ENCODE measurements around the gene AIRE.
A peak's percentile ranks its signal among the peaks of the same experiment; 100 is the strongest.

AIRE gene

DNA sequence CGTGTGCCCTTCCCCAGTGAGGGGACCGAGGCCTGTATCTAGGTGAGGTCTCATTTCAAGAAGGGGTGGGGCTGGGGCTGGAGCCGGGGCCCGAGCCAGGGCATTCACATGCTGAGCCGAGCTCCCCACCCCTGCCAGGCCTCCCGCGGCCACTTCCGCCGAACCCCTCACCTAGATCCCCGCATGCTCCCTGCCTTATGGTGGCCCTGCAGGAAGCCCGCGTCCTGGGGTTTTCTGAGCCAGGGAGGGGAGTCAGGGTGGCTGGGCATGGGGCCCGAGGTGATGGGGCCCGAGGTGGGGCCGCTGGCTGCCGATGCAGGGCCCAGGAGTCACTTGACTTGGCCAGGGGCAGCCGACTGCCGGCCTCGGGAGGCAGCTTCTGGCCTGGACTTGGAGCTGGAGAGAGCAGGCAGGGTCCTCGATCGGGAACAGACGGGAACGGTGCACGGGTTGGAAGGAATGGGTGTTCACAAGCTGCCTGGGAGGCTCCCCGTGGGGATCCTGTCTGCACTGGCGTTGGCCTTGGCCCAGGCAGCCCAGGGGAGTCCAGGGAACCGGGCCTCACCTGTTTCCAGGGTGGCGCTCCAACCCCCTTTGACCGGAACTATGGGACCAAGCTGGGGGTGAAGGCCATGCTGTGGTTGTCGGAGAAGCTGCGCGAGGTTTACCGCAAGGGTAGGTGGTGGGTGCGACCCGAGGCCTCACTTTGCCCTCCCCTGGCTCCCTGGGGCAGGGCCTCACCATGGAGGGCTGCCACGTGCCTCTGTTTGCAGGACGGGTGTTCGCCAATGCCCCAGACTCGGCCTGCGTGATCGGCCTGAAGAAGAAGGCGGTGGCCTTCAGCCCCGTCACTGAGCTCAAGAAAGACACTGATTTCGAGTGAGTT lies 40.0 kb downstream of the AIRE start:
- no peak for DNase-seq

DNA sequence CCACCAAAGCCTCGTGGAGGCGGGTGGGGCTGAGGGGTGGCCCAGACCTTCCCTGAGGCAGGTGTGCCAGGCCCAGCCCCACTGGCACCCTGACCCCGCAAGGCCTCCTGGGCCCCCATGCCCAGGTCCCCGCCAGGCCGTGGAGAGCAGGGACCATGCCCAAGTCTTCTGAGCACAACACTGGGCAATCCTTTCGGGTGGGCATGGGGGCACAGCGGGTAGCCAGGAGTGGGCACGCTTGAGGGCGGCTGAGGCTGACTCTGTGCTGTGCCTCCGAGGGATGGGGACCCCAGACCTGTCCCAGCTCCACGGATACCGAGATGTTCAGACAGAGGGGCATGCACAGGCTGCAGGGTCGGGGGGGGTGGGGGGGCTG lies 40.6 kb downstream of the AIRE start:
- no peak for DNase-seq

DNA sequence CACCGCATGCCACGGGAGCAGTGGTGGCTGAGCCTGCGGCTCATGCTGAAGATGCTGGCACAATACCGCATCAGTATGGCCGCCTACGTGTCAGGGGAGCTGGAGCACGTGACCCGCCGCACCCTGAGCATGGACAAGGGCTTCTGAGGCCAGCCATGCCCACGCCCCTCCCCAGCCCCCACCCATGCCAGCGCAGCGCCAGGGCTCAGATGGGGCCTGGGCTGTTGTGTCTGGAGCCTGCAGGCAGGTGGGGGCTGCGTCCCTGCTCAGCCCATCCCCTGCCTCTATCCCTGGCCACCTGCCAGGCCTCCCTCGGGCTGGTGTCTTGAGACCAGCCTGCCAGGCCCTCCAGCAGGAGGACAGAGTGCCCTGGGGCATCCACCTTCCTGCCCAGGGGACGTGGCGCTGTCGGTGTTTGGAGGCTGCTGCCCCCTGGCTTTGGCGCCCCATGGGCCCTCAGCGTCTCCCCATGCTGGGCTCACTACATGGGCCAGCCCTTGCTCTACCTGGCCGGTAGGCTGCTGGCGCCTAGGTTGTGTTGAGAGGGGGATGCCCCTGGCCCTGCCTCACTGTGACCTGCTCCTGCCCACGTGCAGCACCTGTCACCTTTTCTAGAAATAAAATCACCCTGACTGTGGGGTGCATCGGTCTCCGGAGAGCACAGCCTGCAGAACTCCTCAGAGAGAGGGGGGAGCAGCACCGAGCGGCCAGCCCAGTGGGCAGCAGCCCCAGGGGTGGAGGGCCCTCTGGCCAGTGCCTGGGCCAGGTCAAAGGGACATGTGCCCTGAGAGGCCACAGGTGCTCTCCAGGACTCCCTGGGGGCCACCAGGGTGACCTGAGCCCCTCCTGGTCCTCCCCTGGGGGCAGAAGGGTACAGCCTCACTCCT lies 41.3 kb downstream of the AIRE start:
- no peak for DNase-seq

DNA sequence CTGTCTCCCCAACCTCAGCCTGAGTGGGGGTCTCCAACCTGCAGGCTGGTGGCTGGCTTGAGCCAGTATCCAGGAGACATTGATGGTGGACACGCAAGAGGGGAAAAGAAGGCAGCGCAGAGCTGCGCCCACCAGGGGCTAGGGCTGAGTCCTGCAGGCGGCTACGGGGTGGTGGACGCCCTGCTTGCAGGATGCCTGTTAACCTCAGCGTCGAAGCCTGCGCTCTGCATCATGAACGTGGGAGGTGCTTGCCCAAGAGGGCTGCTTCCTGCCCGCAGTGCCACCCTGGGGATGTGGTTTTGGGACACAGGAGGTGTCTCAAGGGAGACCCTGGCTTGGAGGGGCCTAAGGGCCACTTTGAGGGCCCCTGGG lies 41.9 kb downstream of the AIRE start:
- no peak for DNase-seq

DNA sequence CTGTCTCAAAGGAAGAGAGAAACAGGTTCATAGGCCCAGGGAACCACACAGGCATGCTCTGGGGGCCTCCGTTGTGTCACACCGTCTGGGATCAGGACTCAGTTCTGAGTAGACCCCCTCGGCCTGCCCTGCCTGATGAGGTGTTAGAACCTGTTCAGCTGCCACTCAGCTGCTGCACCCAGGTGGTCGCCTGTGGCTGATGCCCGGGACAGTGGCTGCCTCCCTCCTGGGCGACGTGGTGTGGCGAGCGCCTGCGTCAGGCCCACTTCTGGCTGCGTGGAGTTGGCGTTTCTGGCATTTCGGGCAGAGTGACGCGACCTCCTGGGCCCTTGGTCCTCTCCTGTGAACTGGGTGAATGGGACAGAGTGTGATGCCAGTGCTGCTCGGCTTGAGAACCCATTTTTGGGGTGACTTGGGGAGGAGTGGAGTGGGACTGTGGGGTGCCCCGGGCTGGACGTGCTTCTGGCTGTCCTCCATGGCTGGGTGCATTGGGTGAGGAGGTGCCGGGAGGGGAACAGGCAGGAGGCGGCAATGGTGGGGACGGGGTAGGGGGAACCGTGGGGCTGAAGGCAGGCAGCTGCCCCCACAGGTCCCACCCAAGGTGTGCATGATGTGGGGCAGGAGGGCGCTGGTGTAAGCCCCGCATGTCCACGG lies 42.7 kb downstream of the AIRE start:
- DNase-seq: no peak

DNA sequence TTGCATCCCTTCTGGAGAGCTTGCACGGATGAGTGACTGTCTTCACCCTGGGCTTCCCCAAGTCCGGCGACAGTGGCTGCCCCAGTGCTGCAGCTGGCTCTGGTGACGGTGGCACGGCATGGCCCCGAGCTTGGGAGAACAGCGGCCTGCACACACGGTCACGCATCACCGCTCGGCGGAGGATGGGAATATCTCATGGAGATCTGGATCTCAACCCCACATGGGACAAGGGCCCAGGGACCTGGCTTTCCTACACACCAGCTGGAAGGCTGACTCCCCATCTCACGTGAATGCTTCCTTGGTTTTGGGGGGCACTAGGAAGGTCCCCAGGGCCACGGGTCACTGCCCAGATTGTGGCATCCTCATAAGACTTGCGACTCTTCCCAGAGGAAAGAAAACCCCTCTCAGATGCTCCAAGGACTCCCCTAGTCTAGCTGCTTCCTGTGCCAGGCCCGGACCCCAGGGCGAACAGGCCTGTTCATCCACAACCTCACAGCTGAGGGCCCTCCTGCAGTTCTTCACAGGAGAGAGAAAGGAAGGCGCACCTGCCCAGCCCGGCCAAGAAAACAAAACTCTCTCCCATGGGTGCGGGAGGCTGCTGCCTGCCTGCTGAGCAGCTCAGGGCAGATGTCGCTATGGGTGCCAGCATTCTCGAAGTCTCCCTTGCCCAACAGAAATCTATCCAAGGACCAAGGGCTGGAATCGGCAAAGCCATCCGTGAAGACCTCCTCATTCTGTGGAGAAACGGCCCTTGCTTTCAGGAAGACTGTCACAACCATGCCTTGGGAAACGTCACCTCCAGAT lies 43.6 kb downstream of the AIRE start:
- peak; percentile 26 for DNase-seq

DNA sequence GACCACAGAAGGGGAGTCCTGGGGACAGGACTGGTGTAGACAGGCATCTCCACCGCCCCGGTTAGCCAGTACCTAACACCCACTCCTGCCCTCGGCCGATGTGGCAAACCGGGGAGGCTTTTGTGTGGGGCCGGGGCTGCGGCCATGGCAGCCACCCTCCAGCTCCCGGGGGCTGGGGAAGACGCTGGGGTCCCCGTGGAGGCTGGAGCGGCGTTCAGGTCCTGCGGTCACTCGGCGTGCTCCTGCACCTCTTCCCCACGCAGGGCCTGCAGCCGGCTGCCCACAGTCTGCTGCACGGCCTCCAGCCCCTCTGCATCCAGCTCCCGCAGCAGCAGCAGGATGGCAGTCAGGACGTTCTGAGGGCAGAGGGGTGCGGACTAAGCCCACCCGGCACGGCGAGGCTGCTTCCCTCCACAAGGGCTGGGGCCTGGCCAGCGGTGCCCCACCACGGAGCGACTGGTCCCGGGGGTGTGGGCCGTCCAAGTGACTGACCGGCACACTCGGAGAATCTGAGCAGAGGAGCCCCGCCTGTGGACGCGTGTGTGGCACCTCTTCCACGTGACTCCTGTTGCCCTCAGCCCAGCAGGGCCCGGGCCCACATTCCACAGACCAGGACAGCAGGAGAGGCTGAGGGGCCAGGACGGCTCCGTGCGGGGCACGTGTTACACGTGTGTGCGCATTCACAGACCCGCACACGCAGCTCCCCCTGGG lies 44.5 kb downstream of the AIRE start:
- DNase-seq: no peak

DNA sequence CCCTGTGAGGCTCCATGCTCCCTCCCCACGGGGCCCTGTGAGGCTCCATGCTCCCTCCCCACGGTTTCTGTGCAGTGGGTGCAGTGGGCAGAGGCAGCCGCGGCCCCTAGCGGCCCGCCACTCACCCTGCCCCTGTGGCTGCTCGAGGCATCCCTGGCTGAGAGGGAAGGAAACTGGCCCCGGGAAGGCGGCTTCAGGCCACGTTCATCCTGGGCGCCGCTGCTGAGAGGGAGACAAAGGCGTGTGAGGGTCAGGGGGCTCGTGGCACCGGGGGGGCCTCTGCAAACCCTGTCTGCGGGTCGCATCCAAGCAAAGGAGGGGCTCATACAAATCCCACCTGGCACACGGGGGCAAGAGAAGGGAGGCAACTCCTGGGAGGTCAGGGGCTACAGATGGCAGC lies 45.0 kb downstream of the AIRE start:
- no peak for DNase-seq

DNA sequence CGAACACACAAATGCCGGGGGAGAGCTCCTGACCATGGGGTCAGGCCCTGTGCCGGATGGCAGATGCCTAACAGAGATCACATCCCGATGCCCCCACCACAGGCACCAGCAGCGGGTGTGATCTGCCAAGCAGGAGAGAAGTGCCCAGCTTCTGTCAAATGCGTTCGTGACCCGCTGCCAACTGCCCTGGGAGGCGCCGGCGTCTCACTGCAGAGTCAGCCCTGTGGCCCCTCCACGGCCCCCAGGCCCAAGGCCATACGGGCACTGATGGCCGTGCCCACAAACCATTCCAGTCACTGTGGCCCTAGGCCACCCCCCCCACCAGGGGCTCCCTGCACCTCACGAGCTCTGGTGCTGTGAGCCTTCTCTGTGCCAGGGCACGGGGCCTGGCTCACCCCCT lies 45.5 kb downstream of the AIRE start:
- DNase-seq: no peak

DNA sequence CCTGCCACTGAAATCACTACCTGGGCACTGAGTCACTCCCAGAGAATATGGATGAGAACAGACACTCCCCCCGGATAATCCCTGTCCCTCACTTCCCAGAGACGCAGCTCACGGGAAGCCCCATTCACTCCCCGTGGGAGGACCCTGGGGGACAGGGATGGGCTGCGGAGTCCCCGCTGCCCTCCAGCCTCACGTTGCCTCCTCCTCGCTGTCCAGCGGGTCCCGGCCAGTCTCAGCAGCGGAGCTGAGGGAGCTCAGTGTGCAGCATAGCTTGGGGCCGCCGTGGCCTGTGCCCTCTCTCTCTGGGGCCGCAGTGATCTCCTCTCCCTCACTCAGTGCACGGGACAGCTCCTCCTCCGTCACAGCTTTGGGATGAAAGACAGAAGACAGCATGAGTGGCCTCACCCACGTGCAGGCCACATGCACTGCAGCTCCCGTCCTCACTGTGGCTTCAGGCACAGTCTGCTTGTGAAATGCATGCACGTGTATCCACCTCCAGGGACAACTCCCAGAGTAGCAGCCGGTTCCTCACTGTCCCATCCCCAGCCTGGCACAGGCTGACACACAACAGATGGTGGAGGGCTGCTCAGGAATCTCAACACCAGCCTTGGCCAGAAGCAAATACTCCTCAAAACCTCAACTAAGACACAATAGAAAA lies 46.1 kb downstream of the AIRE start:
- peak; percentile 90 for DNase-seq

DNA sequence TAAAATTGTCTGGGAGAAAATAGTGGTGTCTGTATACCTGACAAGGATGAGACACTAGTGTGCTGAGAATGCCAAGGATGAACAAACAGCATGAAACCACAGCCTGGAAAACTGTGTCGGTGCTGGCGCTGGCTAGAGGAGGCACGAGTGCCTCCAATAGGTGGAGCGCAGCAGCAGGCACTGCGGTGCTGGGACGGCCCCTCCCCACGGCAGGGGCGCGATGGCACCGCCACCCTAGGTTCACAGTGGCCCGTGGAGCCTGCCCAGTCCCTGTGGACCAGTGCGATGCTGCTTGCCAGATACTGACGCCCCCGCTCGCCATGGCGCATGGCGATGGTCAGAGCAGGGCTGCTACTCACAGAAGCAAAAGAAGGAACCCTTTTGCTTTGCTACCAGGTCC lies 46.7 kb downstream of the AIRE start:
- DNase-seq: no peak

DNA sequence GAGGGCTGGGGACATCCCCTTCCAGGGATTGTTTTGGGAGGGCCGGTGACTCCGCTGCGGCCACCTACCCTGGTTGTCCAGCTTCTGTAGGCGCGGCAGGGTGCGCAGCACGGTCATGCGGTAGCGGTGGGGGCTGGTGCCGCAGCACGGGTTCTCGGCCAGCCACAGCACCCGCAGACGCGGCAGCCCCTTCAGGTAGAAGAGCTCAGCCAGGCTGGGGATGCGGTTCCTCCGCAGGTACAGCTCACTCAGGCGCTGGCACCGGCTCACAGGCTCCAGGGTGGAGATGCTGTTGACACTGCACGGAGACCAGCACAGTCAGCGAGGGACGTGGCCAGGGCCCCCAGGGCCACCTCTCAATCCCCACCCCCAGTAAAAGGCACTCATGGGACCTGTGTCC lies 47.3 kb downstream of the AIRE start:
- no peak for DNase-seq

DNA sequence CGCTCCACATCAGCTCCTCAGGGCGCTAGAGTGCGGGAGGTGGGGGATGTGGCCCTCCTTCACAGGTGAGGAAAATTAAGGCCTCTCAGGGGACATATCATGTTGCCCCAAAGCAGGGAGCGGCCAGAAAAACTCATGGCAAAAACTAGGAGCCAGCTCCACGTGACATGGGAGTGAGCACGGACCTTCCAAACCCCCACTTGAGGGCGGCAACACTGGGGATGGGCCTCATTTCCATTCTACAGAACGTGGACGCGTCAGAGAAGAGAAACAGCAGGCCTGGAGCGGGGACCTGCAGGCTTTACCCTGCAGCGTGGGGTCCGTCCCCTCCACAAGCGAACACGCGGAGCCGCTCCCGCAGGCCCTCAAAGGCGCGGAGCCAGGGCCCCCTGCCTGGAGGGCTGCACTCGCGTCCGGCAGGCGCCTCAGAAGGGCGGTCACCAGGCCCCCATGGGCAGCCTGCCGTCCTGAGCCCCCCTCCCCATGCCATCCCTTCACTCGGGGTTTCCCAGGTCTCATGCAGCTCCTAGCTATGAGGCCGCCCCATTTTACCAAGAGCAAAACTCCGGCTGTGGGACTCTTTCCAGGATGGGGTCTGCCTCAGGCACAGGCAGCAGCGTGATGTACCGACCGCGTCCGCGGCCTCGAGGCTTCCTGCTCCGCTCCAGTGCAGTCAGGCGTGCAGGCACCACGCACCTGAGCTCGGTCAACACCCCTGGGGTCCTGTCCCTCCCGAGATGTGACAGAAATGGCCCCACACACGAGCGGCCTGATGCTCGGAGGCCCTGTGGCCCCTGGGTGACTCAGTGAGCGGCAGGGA lies 48.0 kb downstream of the AIRE start:
- DNase-seq: no peak

DNA sequence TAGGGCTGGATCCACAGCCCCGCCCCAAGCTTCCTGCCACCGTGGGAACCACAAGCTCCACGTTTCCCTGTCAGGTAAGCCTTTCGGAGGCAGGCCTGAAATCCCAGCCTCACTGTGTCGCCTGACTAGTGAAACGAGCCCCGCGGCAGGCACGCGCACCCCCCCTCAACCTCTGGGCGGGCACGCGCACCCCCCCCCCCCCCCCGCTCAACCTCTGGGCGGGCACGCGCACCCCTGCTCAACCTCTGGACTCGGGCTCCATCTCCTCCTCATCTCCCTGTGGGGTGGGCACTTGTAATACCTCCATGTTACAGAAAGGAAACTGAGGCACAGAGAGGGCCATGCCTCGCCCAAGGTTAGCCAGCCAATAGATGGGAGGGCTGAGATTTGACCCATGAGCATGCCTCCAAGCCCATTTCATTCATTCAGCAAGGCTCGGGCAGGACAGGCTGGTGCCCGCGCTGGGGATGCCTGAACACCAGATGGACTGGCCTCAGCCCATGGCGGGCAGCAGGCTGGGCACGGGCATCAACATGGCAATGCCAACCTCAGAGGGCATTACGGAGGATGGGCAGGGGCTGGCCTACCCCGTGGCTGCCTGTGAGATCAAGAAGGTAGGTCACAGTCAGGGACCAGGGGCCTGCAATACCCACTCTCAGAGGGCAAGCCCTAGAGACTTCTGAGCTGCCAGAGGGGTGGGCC lies 48.8 kb downstream of the AIRE start:
- no peak for DNase-seq

DNA sequence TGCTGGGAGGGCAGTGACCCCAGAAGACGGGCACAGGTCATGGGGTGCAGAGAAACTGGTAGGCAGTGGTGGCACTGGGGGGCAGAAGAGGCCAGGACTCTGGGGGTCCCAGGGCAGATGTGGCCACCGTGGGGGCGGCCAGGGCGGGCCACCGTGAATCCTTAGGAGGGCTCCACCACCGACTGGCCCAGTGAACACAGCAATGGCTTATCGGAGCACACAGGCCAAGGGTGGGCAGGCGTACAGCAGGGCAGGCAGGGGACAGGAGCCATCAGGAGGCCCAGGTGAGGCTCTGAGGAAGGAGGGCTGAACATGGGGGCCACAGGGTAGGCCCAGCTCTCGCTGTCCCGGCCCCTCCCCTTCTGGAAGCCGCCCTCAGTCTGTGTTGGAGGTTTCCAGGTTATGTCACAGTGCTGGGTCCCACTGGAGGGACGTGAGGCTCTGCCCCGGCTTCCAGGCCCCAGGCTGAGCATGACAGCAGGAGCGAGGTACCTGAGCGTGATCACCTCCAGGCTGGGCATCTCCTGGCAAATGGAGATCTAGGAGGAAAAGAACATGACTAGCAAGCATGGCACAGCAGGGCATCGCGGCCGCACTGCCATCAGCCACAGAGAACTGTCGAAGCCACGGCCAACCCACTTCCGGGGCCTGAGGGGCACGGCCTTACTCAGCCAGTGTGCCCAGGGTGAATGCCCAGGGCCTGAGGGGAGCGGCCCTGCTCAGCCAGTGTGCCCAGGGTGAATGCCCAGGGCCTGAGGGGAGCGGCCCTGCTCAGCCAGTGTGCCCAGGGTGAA lies 49.8 kb downstream of the AIRE start:
- DNase-seq: no peak

DNA sequence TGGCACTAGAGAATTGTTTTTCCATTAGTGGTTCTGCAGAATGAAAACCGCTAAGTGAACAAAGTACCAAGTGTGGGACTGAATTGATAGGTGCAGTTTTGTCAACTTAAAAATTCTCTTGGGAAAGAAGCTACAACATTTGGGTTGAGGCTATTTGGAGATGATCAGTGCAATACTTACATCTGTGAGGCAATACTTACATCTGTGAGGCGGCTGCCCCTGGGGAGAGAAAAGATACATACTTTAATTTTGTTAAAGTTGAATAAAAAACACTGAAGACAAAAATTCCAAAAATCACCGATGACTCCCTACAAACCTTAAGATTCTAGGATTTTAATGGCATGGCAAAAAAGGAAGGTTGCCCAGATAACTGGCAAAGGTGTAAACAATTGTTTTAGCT lies 51.8 kb downstream of the AIRE start:
- no peak for DNase-seq

DNA sequence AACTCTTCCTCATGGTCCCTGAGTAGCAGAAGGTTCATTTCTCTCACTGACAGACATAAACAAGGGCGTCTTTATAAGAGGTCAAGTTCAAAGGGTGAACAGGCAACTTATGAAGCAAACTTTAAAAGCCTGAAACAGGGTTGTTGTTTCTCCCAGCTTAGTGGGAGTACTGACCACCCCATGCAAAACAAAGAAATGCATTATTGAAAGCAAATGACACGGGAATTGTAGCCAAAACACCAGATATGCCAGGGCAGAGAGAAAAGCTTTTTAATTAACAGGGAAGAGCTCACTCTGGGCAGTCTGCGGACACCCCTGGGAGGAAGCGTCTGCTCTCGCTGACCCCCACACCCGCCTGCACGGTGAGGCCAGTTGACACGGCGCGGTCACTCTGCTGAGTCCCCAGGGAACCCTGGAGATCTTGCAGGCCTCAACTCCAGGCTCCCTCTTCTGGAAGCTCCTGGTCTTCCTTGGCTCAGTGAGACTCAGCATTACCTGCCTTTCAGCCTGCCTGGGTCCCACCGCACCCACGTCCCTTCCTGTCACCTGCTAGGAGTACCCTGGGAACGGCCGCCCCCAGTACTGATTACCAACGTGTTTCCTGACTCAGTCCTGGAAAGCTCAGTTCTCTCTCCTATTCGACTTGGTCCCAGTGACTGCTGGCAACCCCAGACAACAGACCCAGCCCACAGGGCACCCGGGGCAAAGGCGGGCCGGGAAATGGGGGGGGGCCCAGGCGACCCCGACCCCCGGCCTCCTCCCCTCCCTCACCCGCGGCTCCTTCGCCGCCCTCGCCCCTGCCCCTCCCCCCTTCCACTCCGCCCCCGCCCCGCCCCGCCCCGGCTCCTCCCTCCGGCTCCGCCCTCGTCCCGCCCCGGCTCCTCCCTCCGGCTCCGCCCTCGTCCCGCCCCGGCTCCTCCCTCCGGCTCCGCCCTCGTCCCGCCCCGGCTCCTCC lies 52.5 kb downstream of the AIRE start:
- peak; percentile 57 for DNase-seq

Data from NCI-H2171 treated with DMSO at 0.1 percent for 48 hours (cell line).